NCI-H345 (cell line): ENCODE data around the gene DNTTIP2.
"Not testable (repeated sequence)": the region's sequence is repeated elsewhere in the genome, so short reads cannot be mapped to it uniquely, and the experiment has no call there.

Source experiments
- DNase-seq: peaks from one replicate; lab custom pipeline; 2025; lab: John Stamatoyannopoulos, UW

The DNTTIP2 gene

DNA sequence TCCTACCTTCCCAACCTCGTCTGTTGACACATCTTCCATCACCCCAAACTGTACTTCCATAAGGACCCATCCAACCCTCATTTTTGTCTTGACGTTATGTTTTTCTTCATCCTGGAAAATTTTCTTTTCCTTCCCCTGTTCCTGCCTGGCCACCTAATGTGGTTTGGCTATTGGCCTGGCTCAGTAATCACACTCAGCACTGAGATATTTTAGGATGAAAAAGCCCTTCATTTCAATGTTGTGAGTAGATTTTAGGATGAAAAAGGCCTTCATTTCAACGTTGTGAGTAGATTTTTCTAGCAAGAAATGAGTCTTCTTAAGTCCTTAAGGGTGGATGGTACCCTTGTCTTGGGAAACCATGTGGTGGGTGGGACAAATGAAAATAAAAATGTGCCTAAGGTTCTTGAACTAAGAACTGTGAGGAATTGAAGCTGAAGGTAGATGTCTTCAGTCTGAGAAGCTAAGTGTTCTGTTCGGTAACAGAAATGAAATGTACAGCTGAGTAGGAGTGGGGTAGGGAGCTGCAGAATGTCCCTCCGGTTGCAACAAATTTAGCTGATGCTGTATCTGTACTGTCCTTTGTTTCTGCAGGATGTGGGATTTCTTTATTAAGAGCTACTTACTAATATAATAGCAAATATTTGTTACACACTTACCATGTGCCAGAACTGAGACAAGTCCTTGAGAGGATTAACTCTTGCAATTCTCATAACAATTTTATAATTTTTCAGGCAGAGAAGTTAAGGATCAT is 36.1 kb downstream of the DNTTIP2 start:
- DNase-seq = no peak

DNA sequence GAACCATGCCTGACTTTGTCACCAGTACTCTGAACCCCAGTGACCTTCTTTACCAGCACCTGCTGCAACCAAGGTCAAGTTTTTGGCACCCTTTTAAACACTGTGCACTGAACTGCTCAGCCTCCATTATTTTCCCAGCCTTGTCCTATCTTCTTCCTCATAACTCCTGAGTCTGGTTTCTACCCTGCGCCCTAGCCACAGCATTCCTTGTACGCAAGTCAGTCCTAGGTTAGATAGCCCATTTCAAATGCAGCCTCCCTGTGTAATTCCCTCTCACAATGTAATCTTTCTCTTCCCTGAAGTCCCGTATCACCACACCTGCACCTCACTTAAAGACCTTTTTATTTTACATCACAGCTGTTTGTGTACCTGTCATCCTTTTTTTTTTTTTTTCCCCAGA is 37.2 kb downstream of the DNTTIP2 start:
- no peak for DNase-seq

DNA sequence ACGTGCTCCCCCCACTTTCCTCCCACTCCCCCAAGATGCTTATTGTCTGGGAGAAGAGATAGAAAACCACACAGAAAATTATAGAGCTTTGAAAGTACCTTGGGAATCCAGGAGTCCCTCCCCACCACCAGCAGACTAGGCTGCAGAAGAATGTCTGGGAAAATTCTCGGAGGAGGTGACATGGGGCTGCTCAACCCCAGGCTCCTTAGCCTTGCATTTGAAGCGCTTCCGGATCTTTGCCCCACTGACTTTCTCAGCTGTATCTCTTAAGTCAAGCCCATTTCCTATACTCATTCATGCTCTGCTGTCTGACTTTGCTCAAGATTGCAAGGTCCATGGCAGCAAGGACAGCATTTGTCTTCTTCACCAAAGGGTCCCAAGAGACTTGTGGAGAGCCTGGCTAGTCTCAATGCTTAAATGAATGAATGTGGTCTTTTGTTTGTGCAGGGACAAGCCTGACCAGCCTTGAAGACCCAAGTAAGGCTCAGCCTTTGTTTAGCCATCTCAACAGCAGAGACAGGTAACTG is 38.0 kb downstream of the DNTTIP2 start:
- no peak for DNase-seq

DNA sequence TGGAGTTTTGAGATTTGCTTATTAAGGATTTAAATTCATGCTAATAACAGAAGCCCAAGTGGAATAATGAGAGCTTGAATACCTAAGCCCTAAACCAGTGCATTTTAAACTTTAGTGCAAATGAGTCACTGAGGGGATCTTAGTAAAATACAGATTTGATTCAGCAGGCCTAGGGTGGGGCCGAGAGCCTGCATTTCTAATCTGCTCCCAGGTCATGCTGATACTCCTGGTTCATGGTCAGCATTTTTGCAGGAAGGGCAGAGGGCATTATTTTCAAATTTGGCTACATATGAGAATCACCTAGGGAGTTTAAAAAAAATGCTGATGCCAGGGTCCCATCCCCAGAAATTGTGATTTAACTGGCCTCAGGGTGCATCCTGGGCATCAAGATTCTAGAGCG is 39.3 kb downstream of the DNTTIP2 start:
- no peak for DNase-seq

DNA sequence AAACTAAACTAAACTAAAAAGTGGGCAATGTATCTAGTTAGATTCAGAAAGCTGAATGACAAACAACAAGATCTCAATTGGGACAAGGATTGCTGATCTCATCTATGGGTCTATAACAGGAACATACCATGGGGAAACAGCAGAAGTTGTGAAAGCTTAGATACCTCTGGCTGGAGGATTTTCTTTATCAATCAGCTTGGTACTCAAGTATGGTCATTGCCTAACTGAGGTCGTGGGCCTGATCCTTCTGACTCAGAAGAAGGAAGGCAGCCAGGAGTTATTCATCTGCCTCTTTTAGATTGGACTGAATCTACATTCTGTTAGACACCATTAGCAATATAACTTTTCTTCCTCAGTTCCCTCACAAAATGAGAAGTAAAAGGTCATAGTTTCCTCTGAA is 39.7 kb downstream of the DNTTIP2 start:
- DNase-seq = no peak

DNA sequence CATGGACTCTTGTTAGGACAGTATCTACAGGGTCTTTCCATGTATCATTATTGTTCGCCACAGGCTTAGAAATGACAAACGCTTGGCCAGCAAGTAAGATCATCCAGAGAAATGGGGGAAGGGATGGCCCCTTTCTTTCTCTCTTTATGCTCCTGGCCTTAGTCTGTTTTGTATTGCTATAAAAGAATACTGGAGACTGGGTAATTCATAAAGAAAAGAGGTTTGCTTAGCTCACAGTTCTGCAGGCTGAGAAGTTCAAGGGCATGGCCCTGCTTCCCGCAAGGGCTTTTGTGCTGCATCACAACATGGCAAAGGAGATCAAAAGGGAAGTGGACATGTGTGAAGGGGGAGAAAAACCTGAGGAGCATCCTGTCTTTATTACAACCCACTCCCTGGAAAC is 41.0 kb downstream of the DNTTIP2 start:
- no peak for DNase-seq

DNA sequence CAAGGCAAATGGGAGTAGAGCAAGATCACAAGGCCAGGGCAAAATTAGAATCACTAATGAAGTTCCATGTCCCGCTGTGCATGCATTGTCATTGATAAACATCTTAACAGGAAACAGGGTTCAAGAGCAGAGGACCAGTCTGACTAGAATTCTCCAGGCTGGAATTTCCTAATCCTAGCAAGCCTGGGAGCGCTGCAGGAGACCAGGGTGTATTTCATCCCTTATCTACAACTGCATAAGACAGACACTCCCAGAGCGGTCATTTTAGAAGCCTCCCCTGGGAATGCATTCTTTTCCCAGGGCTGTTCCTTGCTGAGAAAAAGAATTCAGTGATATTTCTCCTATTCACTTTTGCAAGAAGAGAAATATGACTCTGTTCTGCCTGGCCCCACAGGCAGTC is 45.7 kb downstream of the DNTTIP2 start:
- DNase-seq = not testable (repeated sequence)

DNA sequence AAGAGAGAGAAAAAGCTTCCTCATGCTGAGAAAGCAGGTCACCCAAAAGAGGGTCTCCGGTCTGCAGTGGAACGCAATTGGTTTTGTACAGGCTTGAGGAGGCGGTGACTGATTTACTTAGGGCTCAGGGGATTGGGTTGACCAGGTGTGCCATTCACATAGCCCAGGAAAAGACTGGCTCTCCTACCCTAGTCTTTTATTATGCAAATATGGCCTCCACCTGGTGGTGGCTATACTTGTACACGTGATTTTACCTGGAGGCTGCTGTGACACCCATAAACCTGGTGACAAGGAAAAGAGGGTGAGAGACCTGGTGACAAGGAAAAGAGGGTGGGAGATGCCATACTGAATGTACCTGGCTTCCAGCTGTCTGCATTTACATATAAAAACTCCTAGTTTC is 49.9 kb downstream of the DNTTIP2 start:
- DNase-seq = no peak

DNA sequence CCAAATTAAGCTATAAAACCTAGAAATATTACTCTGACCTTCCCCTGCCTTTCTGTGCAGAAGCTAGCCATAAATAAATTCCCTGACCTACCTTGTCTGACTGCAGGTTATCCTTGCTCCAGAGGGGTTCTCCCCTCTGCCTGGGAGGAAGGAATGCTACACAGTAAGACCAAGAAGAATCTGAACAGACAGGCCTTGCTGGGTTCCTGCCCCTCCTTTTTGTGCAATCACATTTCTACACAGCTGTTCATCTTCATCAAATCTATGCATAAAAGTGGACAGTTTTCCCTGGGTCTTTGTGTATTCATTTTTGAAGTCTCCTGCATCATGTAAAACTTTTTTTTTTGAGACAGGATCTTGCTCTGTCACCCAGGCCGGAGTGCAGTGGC is 50.6 kb downstream of the DNTTIP2 start:
- DNase-seq = no peak

DNA sequence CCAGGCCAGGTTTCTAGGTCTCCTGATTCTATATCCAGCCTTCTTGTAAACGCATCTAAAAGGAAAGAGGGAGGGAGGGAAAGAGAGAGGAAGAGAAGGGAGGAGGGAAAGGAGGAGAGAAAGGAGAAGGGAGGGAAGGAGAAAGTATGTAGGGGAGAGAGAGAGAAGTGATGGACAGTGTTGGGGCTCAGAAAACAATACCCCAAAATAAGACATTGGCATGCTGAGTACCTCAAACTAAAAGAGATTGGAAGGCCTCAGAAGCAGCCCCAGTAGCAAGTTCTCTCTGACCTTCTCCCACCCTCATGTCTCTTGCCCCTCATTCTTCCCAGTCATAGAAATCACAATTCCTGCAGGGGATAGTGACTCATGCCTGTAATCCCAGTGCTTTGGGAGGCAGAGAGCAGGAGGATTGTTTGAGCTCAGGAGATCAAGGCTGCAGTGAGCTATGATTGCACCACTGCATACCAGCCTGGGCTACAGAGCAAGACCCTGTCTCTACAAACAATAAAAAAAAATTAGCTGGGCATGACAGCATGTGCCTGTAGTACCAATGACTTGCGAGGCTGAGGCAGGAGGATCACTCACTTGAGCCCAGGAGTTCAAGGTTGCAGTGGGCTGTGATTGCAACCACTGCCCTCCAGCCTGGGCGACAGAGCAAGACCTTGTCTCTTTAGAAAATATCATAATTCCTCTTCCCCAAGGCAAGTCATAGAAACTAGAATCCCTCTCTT is 51.2 kb downstream of the DNTTIP2 start:
- DNase-seq = no peak

DNA sequence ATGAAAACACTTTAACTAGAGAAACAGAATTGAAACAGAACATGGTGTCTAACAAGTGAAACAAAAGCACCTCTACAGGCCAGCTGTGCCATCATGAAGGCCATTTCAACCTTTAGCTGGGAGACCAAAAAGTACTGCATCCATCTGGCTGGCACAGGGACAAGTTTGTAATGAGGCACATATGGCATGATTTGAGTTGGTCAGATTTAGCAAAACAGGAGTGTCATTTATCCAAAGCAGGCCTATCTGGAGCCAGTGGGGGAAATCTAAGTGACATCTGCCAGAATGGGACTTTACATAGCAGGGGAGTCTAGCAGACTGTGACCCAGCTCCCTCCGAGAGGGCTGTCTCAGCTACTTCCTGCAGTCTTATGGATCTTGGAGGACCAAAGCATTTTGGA is 51.9 kb downstream of the DNTTIP2 start:
- DNase-seq = no peak

DNA sequence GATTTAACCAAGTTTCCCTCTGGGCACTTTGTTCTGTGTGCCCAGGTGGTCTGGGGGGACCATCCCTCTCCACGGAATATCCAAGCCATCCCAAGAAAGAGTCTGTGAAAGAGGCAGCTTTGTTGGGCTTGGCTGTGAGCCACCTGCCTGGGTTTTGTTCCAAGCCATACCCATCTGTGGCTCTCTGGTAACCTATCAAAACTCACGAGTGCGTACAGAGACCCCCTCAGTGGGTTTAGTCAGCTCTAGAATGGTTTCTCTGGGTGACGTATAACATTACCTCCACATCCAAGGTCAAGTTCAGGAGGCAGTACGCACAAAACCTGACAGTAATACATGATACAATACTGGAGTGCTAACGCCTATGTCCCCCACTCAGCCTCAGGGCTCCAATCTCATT is 54.2 kb downstream of the DNTTIP2 start:
- no peak for DNase-seq

DNA sequence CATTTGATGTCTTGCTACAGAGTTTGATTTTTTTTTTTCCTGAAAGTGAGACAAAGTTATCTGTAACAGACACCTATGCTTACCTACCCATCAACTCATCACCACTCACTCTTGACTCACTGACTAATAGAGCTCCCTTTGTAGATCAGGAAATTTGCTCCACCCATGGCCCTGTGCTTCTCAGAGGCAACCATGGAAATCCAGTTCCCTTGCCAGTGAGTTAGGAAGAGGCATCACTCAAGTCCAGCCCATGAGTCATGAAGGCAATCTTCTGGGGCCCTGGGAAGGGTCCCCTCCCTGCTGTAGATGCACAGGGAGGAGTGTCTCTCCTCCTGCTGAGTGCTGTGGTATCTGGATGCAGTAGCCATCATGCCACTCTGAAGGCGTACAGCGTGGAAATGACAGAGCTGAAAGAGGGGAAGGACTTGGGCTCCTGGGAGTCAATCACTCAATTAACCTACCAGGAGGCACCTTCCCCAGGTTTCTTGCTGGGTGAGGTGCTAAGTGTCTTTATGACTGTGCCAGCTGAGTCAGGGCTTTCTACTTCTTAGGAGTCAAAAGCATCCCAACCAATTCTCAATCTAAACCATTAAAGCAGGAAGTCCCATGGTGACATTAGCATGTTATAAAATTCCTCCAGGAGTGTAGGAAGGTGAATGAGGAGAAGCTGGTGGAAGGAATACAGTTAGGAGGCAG is 56.1 kb downstream of the DNTTIP2 start:
- no peak for DNase-seq

DNA sequence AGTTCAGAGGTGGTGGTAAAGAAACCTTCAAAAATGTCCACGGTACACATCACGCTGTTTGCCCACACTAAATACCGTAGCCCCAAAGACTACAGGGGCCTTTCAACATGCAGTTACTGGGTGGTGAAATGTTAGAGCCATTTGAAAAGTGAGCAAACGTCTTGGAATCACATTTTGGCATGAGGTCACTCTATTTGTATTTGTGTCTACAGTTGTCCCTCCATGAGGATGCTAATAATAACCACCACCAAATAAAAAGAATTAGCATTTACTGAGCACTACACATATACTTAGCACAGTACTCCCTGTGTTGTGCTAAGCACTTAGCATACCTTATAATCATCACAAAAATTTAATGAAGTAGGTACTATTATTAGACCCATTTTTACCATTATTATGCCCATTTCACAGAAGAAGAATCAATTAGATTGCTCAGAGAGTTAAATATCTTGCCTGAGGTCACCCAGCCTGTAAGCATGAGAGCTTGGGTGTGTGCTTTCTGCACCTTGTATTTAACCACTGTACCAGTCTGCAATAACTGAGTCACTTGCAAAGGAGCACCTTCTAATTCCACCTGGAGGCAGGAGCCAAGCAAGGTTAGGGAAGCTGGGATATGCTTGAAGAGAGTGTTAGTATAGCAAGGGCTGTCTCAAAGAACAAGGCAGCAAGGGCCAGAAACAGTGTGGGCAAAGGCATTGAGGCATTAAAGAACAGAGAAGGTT is 57.4 kb downstream of the DNTTIP2 start:
- DNase-seq = no peak

DNA sequence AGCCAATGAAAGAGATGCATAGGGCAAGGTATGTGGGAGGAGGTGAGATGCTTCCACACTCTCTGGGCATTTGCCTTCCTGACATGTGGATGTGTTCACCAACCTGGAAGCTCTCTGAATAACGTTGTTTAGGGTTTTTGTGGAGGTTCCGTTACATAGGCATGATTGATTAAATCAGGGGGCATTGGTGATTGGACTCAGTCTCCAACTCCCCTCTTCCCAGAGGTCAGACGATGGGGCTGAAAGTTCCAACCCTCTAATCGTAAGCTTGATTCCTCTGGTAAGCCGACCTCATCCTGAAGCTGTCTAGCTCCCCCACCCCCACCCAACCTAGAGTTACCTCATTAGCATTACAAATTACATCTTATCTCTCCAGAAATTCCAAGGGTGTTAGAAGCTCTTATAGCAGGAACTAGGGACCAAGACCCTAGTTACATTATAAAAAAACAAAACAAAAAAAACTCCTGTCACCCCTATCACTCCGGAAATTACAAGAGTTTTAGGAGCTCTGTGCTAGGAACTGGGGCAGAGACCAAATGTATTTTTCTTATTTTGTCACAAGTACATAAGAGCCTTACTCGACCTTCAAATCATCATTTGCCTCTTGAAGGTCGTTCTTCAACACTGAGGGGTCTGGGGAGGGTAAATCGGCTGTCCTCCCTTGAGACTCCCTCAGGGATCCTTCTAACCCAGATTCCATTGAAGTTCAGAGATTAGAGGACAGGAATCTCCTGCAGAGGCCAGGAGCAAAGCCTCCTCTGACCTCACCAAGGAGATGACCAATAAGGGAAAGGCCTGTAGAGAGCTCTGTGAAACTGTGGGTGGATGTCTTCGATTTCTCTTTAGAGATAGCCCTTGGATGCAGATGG is 58.2 kb downstream of the DNTTIP2 start:
- DNase-seq = no peak

DNA sequence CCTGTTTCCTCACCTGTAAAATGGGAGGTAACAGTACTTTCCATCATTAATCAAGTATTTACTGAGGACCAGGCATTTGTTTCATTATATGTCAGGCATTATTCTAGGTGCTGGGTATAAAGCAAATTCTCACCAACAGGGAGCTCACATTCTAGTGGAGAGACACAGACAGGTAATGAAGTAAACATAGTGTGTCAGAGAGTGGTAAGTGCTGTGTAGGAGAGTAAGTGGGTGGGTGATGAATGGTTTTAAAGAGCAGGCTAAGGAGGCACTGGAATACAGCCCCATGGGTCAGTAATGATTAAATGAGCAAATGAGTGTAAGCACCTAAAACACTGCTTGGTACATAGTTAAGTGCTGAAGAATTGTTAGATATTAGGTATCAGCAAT is 60.4 kb downstream of the DNTTIP2 start:
- no peak for DNase-seq

DNA sequence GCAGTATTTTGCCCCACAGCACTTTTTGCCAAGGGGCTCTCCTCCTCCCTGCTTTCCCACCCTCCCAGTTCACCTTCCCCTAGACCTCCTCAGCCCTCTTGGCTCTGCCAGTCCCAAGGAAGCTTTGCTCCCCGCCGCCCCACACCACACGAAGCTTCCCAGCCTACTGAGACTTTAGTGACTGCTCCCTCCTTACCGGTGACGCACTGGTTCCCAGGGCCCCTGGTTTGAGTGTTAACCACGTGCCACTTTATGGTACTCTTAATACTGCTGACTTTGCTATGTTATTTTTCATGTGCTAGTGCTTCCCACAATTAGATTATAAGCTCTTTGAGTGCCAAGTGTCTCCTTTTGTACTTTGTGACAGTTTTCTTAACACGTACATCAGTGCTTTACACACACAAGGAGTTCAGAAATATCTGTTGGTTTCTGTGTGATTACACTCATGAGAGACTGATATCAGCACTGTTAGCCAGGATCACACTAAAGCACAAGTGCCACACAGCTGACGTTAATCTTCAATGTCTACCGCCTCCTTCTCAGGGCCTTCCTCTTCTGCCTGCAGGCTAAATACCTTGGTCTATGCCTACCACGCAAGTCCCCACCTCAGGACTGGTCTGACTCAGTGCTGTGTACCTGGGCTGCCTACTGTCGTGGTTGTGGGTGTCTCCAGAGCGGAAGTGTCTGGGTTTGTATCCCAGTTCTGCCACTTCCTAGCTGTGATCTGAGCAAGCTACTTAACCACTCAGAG is 61.0 kb downstream of the DNTTIP2 start:
- DNase-seq = no peak

DNA sequence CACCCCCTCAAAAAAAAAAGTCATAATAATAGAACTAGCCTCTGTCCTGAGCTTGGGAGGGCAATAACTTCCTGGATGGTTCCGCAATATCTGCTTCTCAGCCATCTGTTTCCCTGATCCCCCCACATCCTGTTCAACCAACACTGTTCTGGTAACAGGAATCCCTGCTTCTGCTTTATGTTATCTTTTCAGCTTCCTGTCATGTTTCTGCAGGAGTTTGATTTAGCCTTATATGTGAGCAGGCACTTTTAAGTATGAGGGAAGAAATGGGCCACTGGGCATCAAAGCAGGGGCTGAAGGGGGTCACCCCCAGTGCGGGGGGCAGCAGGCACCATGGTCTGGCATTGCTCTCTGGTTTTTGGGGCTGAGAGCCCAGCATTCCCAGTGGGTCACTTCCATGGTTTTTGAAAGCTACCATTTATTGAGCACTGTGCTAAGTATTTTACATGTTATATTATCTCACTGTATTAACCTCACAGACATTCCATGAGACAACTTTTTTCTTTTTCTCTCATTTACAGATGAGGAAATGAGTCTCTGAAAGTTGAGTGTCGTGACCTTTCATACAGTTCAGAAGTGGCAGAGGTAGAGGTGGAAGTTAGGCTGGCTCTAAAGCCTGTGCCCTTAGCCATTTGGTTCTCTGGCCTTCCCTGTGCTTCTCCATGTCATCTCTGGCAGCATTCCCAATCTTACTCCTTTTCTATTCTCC is 61.9 kb downstream of the DNTTIP2 start:
- DNase-seq = no peak
